PC-9 (cell line): Measurements from ENCODE around the gene ITLN1. TPM values are rescaled to one million over a fixed set of nuclear protein-coding genes. Genes with fewer than 3 reads are reported as not detected.

Source experiments
- BruUV-seq: library from RNA; stranded (reverse); fragments of 400-500 nt; replicated peaks from 2 replicates; lab custom pipeline; 2021; lab: Mats Ljungman, UMichigan
- CTCF ChIA-PET: fragments of 300-600 bp; sonication (Branson Sonifier 250); formaldehyde crosslinking; loops from one replicate; lab custom pipeline; 2022; ENCODE audit warnings: antibody characterized with exemption; lab: Charles Lee
- POLR2A ChIA-PET: fragments of 300-600 bp; sonication (Branson Sonifier 250); formaldehyde crosslinking; loops from one replicate; lab custom pipeline; 2022; ENCODE audit warnings: antibody characterized with exemption; ENCODE audit not compliant: unreplicated experiment; lab: Charles Lee
- DNase-seq, 2 experiments: peaks; one replicate each; pipeline versions ENCODE4 v3.0.0 to v3.0.0-alpha.2; 2015 to 2022; ENCODE audit warnings: mixed read lengths in 1 of 2
- H2AFZ ChIP-seq: fragments of 200-600 bp; sonication (generic); 2 replicates; pipeline ENCODE4 v1.8.1; 2017; ENCODE audit warnings: antibody characterized with exemption
- H3F3A ChIP-seq: fragments of 200-600 bp; sonication (generic); 2 replicates; pipeline ENCODE4 v1.8.1; 2017; ENCODE audit warnings: antibody characterized with exemption, mild to moderate bottlenecking, low read depth; ENCODE audit not compliant: insufficient read depth
- H3K27ac ChIP-seq: fragments of 200-600 bp; sonication (generic); 2 replicates; pipeline ENCODE4 v1.6.1; 2016; ENCODE audit warnings: mixed run types
- H3K27me3 ChIP-seq: fragments of 200-600 bp; sonication (generic); 2 replicates; pipeline ENCODE4 v1.6.1; 2016; ENCODE audit warnings: low read depth, mixed run types; ENCODE audit not compliant: insufficient read depth
- H3K36me3 ChIP-seq: fragments of 200-600 bp; sonication (generic); 2 replicates; pipeline ENCODE4 v1.6.1; 2016; ENCODE audit warnings: low read depth, mixed run types
- H3K4me1 ChIP-seq: fragments of 200-600 bp; sonication (generic); replicated peaks from 2 replicates; pipeline ENCODE4 v1.6.1; 2016; ENCODE audit warnings: mixed run types; ENCODE audit not compliant: insufficient read depth
- H3K4me2 ChIP-seq: fragments of 200-600 bp; sonication (generic); 2 replicates; pipeline ENCODE4 v1.6.1; 2017; ENCODE audit warnings: mixed run types
- H3K4me3 ChIP-seq: fragments of 200-600 bp; sonication (generic); 2 replicates; pipeline ENCODE4 v1.6.1; 2016; ENCODE audit warnings: mixed run types
- H3K79me2 ChIP-seq: fragments of 200-600 bp; sonication (generic); 2 replicates; pipeline ENCODE4 v1.6.1; 2017; ENCODE audit warnings: low read depth, mixed run types
- H3K9me2 ChIP-seq: fragments of 200-600 bp; sonication (generic); 2 replicates; pipeline ENCODE4 v1.8.1; 2017; ENCODE audit warnings: mild to moderate bottlenecking; ENCODE audit not compliant: insufficient read depth
- H3K9me3 ChIP-seq: fragments of 200-600 bp; sonication (generic); 2 replicates; pipeline ENCODE4 v1.8.1; 2016; ENCODE audit warnings: low read depth; ENCODE audit not compliant: insufficient read depth
- H4K20me1 ChIP-seq: fragments of 200-600 bp; sonication (generic); 2 replicates; pipeline ENCODE4 v1.8.1; 2017; ENCODE audit not compliant: insufficient read depth
- EZH2 ChIP-seq: fragments of 200-600 bp; sonication (generic); IDR thresholded peaks from 2 replicates; pipeline ENCODE4 v1.8.0; 2017; ENCODE audit warnings: antibody characterized with exemption, low read depth
- intact Hi-C: fragments of 100-400 bp; cut with micrococcal nuclease; formaldehyde crosslinking; loops from one replicate; pipeline ENCODE4 v1.10.0; 2022; ENCODE audit not compliant: unreplicated experiment
- total RNA-seq: library from RNA; stranded (reverse); gene quantifications from 2 replicates; pipeline ENCODE4 v1.2.3, GENCODE V29; 2021
- TF ChIP-seq, protein P1 (sequence below): fragments of 200-600 bp; sonication (generic); conservative IDR thresholded peaks from 2 replicates; pipeline ENCODE4 v1.6.1; 2017; ENCODE audit warnings: mixed run types, antibody characterized with exemption, mild to moderate bottlenecking, moderate library complexity

ITLN1 gene
- total RNA-seq, 1 experiment from 2014 or later: not detected

DNA sequence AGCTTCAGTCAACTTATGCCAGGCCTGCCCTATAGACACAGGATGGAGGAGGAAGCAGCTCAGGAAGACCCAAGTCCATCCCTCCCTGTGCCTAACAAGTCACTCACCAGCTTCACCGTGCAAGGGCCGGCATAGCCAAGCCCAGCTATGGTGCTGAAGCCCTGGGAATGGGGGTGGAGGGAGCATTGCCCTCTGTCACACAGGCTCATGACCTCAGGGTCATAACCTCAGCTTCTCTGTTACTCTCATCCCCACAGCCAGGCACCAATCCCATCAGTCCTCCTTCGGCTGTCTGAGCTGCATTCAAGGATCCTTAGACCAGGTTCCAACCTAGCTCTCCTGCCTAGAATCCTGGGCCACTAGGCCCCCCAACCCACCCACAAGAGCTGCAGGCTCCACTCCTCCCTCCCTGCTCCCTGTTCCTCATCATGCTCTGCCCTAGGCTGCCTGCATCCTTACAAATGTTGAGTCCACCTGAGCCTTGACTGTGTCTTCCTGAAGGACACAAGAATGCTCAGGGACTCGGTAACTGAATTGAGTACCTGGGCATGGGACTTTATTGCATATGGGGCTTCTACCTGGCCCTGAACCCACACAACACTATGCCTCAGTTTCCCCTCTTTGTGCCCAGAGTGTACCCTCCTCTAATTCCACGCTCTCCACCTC lies 24.0 kb downstream of the ITLN1 start:
- H3K9me2 ChIP-seq: no peaks in the 10 kb centered on the region
- POLR2A ChIA-PET: no interaction called here
- intact Hi-C loops: no loop called here

DNA sequence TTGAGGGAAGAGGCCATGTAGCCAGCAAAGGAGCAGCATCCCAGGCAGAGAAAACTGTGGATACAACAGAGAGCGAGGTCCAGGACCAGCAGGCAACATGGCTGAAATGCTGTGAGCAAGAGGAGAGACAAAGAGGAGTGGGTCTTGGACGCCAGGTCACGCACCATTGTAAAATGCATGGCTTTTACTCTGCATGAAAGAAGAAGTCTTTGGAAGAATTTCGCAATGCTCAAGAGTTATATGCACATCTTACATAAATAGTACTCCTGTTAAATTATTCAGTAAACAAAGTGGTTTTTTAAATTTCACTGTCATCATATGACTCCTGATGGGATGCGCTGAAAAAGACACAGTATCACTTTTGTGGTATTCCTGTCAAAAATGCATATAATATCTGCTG lies 25.8 kb downstream of the ITLN1 start:
- no peak overlapping the region for H3K27ac ChIP-seq

More for the DNA sequence above, 24.0 kb downstream of the ITLN1 start:
- Histone ChIP-seq H3K4me1 (no peaks in the 10 kb centered on the region), H3K9me3 (no peaks in the 10 kb centered on the region), H4K20me1 (no peaks in the 10 kb centered on the region), H3K4me3 (no peak overlapping the region), H3K27me3 (no peaks in the 10 kb centered on the region), H3K27ac (no peak overlapping the region), H3F3A (no peaks in the 10 kb centered on the region), H3K36me3 (no peaks in the 10 kb centered on the region), H2AFZ (no peak overlapping the region), H3K79me2 (no peaks in the 10 kb centered on the region), H3K4me2 (no peak overlapping the region)
- BruUV-seq: no TSS peak
- CTCF ChIA-PET: no interaction called here
- TF ChIP-seq EZH2: no peak
- TF ChIP-seq, protein P1, sequence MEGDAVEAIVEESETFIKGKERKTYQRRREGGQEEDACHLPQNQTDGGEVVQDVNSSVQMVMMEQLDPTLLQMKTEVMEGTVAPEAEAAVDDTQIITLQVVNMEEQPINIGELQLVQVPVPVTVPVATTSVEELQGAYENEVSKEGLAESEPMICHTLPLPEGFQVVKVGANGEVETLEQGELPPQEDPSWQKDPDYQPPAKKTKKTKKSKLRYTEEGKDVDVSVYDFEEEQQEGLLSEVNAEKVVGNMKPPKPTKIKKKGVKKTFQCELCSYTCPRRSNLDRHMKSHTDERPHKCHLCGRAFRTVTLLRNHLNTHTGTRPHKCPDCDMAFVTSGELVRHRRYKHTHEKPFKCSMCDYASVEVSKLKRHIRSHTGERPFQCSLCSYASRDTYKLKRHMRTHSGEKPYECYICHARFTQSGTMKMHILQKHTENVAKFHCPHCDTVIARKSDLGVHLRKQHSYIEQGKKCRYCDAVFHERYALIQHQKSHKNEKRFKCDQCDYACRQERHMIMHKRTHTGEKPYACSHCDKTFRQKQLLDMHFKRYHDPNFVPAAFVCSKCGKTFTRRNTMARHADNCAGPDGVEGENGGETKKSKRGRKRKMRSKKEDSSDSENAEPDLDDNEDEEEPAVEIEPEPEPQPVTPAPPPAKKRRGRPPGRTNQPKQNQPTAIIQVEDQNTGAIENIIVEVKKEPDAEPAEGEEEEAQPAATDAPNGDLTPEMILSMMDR: no peak
- no peak for DNase-seq

GRCh38 chr1:160858507-160858906 lies 26.5 kb downstream of the ITLN1 start:
- H3K9me2 ChIP-seq: no peaks in the 10 kb centered on the region
- no peaks in the 10 kb centered on the region for H3K27me3 ChIP-seq
- H3K4me3 ChIP-seq: no peak overlapping the region
- no peak for DNase-seq
- no peak overlapping the region for H2AFZ ChIP-seq
- H3F3A ChIP-seq: no peaks in the 10 kb centered on the region
- intact Hi-C loops: no loop called here
- no peaks in the 10 kb centered on the region for H3K4me1 ChIP-seq
- no peak overlapping the region for H3K4me2 ChIP-seq
- H3K27ac ChIP-seq: no peak overlapping the region
- H3K9me3 ChIP-seq: no peaks in the 10 kb centered on the region
- TF ChIP-seq EZH2: no peak
- TF ChIP-seq, protein P1: no peak
- no TSS peak for BruUV-seq
- no peaks in the 10 kb centered on the region for H3K36me3 ChIP-seq
- H3K79me2 ChIP-seq: no peaks in the 10 kb centered on the region
- H4K20me1 ChIP-seq: no peaks in the 10 kb centered on the region
- POLR2A ChIA-PET: no interaction called here
- CTCF ChIA-PET: no interaction called here

More for the DNA sequence above, 25.8 kb downstream of the ITLN1 start:
- no TSS peak for BruUV-seq
- Histone ChIP-seq H2AFZ (no peak overlapping the region), H3K4me3 (no peak overlapping the region), H3K9me2 (no peaks in the 10 kb centered on the region), H3F3A (no peaks in the 10 kb centered on the region), H3K36me3 (no peaks in the 10 kb centered on the region), H3K27me3 (no peaks in the 10 kb centered on the region), H3K79me2 (no peaks in the 10 kb centered on the region), H3K4me2 (no peak overlapping the region), H3K4me1 (no peaks in the 10 kb centered on the region), H4K20me1 (no peaks in the 10 kb centered on the region), H3K9me3 (no peaks in the 10 kb centered on the region)
- TF ChIP-seq, protein P1: no peak
- TF ChIP-seq EZH2: no peak
- ChIA-PET CTCF (no interaction called here), POLR2A (no interaction called here)
- intact Hi-C loops: no loop called here
- DNase-seq: no peak
